Nucleus accumbens (tissue), 56 donors: ENCODE results near the gene NBPF9.
"Not testable (repeated sequence)": the region's sequence is repeated elsewhere in the genome, so short reads cannot be mapped to it uniquely, and the experiment has no call there.

Experiments used
- DNase-seq, 56 donors: peaks; one replicate each; lab custom pipeline; 2025; lab: John Stamatoyannopoulos, UW

The NBPF9 gene, protein sequence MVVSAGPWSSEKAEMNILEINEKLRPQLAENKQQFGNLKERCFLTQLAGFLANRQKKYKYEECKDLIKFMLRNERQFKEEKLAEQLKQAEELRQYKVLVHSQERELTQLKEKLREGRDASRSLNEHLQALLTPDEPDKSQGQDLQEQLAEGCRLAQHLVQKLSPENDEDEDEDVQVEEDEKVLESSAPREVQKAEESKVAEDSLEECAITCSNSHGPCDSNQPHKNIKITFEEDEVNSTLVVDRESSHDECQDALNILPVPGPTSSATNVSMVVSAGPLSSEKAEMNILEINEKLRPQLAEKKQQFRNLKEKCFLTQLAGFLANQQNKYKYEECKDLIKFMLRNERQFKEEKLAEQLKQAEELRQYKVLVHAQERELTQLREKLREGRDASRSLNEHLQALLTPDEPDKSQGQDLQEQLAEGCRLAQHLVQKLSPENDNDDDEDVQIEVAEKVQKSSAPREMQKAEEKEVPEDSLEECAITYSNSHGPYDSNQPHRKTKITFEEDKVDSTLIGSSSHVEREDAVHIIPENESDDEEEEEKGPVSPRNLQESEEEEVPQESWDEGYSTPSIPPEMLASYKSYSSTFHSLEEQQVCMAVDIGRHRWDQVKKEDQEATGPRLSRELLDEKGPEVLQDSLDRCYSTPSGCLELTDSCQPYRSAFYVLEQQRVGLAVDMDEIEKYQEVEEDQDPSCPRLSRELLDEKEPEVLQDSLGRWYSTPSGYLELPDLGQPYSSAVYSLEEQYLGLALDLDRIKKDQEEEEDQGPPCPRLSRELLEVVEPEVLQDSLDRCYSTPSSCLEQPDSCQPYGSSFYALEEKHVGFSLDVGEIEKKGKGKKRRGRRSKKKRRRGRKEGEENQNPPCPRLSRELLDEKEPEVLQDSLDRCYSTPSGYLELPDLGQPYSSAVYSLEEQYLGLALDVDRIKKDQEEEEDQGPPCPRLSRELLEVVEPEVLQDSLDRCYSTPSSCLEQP (N-terminal part only)

DNA sequence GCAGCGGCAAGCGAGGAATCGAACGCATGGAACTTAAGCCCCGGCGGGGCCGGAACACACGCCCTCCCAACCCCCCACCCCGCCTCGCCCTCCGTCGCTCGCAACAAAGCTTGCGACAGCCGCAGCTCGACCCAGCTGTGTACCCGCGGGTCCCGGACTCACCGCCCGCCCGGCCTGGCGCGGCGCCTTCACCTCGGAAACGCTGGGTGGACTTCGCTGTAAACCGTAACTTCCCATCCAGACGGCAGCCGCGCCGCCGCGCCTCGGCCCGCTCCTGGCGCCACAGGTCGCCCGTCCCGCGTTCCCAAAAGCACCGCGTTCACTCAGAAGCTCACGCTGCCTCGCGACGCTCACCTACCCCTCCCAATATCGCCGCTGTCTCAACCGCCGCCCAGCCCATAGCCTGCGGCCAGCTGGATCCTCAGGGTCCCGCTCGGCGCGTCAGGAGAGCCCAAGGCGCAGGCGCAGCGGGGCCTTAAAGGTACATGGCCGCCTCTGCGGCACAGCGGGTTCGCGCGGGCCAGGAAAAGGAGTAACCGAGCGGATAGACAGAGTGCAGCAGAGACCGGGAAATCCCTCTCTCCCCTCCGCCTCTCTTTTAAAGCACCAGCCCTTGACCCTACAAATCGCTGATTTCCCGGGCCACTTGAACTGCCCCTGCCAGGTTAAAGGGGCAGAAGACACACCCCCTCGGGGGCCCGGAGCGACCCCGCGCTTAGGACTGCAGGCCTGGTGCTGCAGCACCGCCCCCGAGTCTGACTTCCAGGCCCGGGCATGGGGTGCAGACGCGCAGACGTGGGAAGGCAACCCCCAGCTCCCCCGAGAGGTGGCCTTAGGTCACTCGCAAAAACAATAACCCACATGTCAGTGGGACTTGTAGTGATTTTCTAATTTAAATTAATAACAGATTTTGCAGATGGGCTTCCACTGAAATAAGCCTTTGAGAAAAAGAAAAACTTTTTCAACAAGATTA, at the start of gene NBPF9:
Gene NBPF9, minus strand, starts transcription at position 443 of the 973 bp plus-strand sequence. CDS start 21,412 bp downstream, outside the sequence.
- peak in 31 of 56 donors; percentile 0 to 64 (median 8) for DNase-seq

DNA sequence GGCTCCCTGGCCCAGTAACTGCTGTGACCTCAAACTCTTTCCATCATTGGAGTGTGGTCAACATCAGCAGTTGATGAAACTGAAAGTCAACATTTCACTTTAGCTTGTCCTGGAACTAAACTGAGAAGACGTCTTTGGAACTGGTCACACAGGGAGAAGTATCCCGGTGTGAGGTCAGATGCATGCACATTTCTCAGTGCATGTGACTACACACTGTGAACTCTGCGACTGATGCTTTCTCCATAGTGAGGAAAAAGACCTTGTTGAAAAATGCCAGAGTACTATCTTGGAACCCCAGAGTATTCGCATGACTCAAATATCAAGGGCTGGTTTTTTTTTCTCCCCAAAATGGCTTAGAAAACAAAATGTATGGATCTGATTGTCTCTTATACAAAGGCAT, 46.6 kb upstream of the NBPF9 start:
- not testable (repeated sequence) for DNase-seq

DNA sequence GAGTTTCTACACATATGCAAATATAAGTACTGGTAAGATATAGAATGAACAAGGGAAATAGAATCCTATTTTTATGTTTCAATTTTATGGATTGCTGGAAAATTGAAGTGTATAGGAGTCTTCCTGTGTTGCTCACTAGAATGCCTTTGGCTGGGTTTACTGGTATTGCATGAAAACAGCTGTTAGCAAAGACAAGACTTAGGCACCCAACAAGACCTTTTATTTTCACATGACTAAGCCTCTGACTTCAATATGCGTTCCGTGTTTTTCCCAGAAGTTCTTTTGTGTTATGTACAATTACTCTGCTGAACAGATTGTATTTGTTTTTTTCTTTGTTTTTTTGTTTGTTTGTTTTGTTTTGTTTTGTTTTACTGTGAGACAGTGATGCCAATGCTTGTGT, 34.2 kb upstream of the NBPF9 start:
- not testable (repeated sequence) for DNase-seq

DNA sequence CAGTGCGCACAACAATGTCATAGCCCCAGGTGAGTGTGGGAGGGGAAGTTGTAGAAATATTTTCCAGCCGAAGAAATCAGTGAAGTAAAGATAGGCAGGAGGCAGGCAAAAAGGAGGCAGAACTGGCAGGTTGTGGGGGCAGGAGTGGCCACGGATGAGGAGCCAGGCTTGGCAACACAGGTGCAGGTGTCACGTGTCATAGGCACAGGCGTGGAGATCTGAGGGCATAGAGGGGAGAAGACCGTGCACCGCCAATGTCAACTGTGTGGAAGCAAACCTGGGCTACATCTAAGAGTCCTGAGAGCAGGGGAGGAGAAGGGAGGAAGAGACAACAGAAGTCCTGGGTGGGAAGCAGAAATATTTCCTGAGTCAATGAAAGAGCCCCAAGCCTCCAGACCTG, 27.6 kb upstream of the NBPF9 start:
- DNase-seq: not testable (repeated sequence)

DNA sequence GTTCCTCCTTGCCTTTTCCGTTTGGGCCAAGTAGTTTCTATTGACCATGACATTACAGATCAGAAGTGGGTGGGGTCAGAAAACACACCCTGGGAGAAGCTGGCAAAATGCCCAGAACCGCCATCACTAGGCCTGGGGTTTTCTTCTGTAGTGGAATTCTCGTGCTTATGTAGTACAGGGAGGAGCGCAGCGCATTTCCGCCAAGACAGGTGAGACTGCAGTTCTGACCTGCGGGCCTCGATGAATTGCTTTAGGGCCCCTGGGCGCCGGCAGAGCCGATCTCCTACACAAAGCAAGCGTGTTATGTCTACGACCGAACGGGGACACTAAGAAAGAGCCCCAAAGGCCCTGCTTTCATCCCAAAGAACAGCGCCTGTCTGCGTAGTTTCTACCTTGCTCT, 25.9 kb upstream of the NBPF9 start:
- DNase-seq: not testable (repeated sequence)

DNA sequence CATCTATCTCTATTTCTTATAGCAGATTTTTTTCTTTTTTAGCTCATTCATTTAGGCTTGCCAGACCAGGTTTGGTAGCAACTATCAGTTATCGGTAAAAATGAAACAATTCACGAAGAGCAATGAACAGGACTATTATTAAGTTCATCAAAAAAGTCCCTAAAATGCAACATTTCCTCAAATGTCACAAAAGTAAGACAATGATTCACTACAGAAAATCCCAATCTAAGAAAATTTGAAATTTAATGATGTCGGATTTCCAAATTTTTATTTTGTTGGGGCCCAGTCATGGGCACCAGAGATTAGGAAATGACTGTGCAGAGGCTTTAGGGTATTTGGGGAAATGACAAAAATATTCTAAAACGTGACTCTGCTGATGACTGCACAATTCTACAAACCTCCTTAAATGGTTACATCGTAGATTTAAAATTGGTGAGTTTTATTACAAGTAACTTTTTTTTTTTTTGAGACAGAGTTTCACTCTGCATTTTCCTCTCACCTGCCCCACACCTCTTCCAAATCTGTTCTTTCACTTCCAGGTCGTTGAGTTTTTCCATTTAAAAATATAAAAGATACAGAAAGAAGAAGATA, 23.3 kb upstream of the NBPF9 start:
- not testable (repeated sequence) for DNase-seq

DNA sequence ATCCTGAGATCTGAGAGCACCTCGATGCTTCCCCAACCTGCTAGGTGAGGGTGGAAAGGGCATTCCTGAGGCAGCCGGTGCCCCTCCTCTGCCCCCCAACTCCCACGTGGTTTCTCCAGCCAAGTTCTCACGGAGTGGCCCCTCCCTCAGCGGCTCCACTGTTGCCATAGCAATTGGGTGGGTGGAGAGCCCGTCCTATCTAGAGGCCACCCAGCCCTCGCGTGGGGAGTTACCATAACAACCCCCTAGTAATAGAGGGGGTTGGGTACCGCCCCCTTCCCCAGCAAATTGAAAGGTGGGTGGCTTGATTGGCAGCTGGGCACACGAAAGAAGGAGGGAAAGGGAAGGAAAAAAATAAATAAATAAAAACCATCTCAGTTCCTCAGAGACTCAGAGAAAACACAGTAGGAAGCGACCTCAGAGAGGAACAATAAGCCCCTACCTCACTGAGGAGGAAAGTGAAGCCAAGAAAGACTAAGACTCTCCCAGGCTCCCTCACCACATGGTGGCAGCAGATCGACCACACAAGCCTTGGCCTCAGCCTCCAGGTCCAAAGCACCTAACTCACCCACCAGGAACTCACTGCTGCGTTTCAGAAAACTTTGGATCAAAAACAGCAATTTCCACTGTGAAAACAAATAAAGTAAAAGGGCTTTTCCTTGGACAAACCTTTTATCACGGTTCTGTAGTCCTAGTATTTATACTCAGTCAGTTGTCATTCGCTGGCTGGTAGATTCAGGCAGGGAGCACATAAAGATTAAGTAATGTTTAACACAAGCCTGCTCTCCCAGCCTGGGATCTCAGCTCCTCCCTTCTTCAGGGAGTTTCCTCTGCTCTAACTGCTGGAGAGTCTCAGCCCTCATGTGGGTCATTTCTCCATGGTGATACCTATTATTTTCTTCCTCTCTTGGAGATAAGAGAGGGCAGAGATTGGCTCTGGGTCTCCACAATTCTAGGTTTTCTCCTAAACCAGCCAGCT, 20.9 kb upstream of the NBPF9 start:
- peak in 31 of 56 donors; percentile 2 to 75 (median 29) for DNase-seq

DNA sequence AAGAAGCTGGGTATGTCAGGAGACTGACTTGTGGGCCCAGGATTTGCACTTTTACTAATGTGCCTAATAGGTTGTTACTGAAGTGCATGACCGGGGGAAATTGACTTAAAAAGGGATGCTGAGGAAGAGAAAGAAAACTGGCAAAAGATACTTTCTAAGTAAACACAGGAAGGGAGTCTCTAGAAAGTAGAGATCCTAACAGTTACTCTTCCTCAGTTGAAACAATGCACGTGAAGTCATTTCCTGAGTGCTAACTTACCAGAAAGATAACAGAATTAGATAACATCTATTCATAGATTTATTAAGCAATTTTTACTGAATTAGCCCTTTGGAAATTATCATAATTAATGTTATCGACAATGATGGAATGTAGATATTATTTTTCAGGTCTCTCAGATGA, 9.5 kb upstream of the NBPF9 start:
- DNase-seq: not testable (repeated sequence)

DNA sequence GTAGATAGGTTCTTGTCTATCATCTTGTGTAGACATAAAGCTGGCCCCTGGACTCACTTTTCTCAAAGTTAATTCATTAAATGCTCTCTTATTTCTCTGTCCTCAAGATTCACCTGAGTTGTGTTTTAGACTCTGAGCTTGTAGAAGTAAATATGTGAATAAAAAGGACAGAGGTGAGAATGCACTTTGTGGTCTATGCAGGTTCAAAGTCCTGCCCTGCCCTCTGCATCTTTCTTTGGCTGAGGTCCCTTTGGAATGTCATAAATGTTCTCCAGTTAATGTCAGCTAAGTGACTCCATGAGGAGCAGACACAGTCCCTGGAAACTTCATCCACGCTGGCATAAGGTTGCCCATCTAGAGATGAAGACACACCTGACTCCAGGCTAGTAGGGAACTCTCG, 7.0 kb upstream of the NBPF9 start:
- DNase-seq: not testable (repeated sequence)

DNA sequence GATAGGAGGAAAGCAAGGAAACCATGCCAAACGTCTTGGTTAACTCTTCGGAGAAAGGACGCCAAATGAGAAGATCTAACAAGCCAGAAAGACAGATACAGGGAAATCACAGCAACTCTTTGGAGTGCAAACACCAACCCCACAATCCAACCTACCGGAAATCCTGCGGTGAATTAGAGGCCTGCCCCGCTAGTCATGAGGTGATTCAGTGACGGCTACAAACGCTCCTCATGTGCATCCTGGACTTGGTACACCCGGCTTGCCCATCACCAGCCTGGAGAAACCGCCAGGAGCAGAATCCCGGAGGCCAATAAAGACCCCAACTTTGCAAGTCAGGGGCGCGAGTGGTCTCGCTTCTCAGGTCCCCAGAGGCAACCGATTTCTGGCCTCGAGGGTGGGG, 777 bp downstream of the NBPF9 start:
- not testable (repeated sequence) for DNase-seq

DNA sequence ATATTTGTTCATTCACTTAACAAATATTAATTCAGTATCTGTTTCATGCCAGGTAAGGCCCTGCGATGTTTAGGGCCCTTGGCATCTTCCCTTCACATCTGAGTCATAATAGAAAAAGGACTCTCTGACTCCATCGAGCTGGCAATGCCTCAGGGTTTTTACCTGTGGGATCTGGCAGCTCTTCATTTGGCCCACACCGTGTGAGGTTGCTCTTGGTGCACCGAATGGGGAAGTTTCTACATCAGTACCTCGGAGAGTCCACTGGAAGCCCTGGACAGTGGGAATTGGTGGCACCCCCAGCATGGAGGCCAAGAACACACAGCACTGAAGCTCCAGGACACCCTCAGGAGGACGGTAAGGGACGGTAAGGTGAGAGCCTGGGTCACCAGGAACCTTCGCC, 5.1 kb downstream of the NBPF9 start:
- DNase-seq: not testable (repeated sequence)

DNA sequence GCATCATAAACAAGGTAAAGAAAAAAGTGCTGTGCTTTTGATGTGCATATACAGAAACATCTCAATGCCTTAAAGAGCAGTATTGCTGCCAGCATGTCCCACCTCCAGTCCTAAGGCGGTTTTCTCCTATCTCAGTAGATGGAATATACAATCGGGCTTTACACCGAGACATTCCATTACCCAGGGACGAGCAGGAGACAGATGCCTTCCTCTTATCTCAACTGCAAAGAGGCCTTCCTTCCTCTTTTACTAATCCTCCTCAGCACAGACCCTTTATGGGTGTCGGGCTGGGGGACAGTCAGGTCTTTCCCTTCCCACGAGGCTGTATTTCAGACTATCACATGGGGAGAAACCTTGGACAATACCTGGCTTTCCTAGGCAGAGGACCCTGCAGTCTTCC, 10.2 kb downstream of the NBPF9 start:
- not testable (repeated sequence) for DNase-seq

DNA sequence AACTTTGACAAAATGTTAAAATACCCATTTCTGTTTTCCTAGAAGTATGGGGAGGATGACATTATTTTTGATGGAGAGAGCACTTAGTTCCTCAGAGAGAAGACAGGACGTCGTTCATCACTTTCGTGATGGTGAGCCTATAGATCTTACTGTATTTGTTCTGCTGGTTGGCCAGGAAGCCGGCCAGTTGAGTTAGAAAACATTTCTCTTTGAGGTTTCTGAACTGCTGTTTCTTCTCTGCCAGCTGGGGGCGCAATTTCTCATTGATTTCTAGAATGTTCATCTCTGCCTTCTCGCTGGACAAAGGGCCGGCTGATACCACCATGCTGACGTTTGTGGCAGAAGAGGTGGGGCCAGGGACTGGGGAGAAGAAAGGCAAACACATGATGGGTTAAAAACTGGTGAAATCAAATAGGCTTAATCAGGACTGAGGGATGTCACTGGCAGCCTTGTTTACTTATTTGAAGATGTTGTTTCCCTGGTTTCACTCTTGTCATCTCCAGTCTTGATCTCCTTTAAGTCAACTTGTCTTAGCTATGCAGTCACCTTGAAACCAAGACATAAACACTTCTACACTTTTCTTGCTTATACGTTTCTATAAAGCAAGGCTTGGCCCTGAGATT, 27.7 kb downstream of the NBPF9 start:
- not testable (repeated sequence) for DNase-seq

DNA sequence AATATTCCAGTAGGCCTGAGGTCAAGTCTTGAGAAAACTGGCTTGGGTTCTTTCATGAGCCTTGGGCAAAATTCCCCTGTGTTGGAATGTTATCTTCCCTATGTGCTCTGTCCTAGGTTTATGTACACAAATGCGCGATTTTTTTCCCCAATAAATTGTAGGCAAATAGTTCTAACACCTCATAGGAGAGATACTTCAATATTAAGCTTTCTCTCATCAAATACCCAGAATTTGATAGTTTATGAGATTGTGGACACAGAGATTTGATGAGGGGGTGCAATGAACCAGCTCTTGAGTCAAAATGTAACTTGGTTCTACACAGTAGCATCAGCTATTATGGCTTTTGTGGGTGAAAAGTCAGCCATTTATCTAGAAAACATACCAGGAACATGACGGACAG, 38.7 kb downstream of the NBPF9 start:
- DNase-seq: not testable (repeated sequence)

DNA sequence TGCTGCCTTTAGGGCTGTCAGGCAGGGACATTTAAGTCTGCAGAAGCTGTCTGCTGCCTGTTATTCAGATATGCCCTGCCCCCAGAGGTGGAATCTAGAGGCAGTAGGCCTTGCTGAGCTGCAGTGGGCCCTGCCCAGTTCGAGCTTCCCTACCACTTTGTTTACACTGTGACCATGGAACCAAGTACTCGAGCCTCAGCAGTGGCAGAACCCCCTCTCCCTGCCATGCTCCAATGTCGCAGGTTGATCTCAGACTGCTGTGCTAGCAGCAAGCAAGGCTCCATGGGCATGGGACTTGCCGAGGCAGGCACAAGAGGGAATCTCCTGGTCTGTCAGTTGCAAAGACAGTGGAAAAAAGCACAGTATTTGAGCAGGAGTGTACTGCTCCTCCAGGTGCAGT, 60.3 kb downstream of the NBPF9 start:
- DNase-seq: not testable (repeated sequence)

DNA sequence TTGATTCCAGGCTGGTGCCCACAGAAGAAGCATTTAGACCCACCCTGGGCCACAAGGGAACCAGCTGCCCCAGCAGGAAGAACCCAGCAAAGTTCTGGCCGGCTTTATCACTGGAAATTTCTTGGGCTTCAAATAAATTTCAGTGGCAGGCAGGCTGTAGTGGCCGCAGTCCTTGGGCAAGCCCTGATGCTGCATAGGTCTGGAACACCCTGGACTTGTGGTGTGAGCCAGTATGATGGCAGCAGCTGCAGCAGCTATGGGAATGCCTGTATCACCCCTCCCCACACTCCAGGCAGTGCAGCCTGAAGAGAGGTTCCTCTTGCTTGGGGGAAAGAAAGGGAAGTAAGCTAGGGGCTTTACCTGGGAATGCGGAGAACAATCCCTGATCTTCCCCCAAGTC, 69.4 kb downstream of the NBPF9 start:
- not testable (repeated sequence) for DNase-seq

DNA sequence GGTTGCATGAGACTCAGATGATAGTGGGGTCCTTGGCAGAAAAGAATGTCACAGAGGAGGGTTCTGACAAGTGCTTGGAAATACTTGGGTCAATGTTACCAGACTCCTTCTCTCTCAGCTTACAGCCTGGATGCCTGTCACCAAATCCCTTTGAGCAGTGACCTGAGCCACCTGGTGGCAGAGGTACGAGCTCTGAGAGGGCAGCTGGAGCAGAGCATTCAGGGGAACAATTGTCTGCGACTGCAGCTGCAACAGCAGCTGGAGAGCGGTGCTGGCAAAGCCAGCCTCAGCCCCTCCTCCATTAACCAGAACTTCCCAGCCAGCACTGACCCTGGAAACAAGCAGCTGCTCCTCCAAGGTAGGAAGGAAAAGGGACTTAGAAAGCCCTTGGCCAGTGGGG, 79.0 kb downstream of the NBPF9 start:
- not testable (repeated sequence) for DNase-seq

DNA sequence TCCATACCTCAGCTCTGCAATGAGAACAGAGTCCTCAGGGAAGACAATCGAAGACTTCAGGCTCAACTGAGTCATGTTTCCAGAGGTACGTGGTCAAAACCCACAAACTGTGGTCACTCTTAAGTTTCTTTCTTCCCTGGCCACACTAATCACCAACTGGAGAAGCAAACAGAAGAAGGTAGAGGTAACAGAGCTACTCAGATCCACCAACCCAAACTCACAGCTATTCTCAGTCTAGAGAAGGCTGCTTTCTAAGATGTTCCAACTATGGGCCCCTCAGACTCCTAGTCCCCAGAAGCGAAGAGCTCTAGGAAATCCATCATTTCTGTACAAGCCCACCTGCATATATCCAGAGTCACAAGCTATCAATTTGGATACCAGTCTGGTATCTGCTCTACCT, 84.8 kb downstream of the NBPF9 start:
- not testable (repeated sequence) for DNase-seq
